Psoas muscle (tissue), 8 donors: ENCODE measurements around the gene RPS6KB1. TPM values are rescaled to one million over a fixed set of nuclear protein-coding genes. Genes with fewer than 3 reads are reported as not detected.
"Not testable (repeated sequence)": the region's sequence is repeated elsewhere in the genome, so short reads cannot be mapped to it uniquely, and the experiment has no call there.

Experiments used
- ATAC-seq, 4 donors: fragments of 200-7000 bp; cut with Tn5 transposase; one replicate each; pipeline ENCODE4 v1.9.1; 2020; ENCODE audit warnings: moderate library complexity in 3 of 4, mild to moderate bottlenecking in 2 of 4
- DNase-seq, 2 donors: peaks; one replicate each; pipeline ENCODE4 v3.0.0-alpha.2; 2020
- H3K27ac ChIP-seq: fragments of 200-600 bp; one replicate; pipeline ENCODE4 v1.8.0; 2022
- H3K27me3 ChIP-seq, 3 donors: fragments of 200-600 bp in 1 of 3; one replicate each; pipeline versions ENCODE4 v1.6.1 to v1.8.0; 2013 to 2022; ENCODE audit warnings: low read length in 2 of 3, mild to moderate bottlenecking in 2 of 3, moderate library complexity in 1 of 3; ENCODE audit not compliant: insufficient read depth in 3 of 3
- H3K36me3 ChIP-seq, 2 donors: fragments of 200-600 bp in 1 of 2; one replicate each; pipeline versions ENCODE4 v1.6.1 to v1.8.0; 2013 to 2022; ENCODE audit warnings: low read depth in 1 of 2, mild to moderate bottlenecking in 1 of 2, moderate library complexity in 1 of 2; ENCODE audit not compliant: insufficient read depth in 1 of 2
- H3K4me1 ChIP-seq: fragments of 200-600 bp; one replicate; pipeline ENCODE4 v1.8.0; 2022
- H3K4me3 ChIP-seq: fragments of 200-600 bp; one replicate; pipeline ENCODE4 v1.8.0; 2022; ENCODE audit warnings: mild to moderate bottlenecking
- H3K9me3 ChIP-seq: fragments of 200-600 bp; one replicate; pipeline ENCODE4 v1.8.0; 2022
- WGBS, 3 donors: extraction: QIAGEN DNeasy Blood & Tissue Kit; methylation state at CpG; one replicate each; pipeline versions ENCODE4 v1.1.6 to v1.1.7; 2013; 5-methylcytosine and 5-hydroxymethylcytosine counted together
- intact Hi-C, 2 donors: fragments of 100-400 bp; cut with DNase I; formaldehyde crosslinking; loops; one replicate each; pipeline versions ENCODE4 v1.11.0 to v1.14.2; 2022
- polyA plus RNA-seq, 3 donors: library from polyadenylated mRNA; stranded (reverse); fragments of 200-250 nt; gene quantifications; one replicate each; pipeline ENCODE4 v1.2.3, GENCODE V29; 2013
- total RNA-seq, 4 donors: library from RNA; stranded (reverse); fragmentation: NEBNext Ultra II Directional in 2 of 4; extraction: Animal tissue kit (Norgen Biotek cat#: 25700) in 2 of 4; gene quantifications; one replicate each; pipeline versions ENCODE4 v1.2.1 to v1.2.4, GENCODE V29; 2021 to 2023
- donor health status: healthy with polysubstance abuse.
- donor health status: DM: no; HTN: no; CAD: no; lungs with moderate emphysema.
- donor health status: Bipolar disorder and iron deficiency.
- donor health status: healthy.
- donor health status: DM: yes; HTN: yes; CAD: no.
- donor health status: DM: no; HTN: no; CAD: no.
- donor health status: DM: no; HTN: no; CAD: no.
- donor health status: DM: yes; HTN: yes; CAD: no.

The RPS6KB1 gene
- total and polyA plus RNA-seq, 7 donors = 10.6 to 56.0 (median 35.8) TPM

DNA sequence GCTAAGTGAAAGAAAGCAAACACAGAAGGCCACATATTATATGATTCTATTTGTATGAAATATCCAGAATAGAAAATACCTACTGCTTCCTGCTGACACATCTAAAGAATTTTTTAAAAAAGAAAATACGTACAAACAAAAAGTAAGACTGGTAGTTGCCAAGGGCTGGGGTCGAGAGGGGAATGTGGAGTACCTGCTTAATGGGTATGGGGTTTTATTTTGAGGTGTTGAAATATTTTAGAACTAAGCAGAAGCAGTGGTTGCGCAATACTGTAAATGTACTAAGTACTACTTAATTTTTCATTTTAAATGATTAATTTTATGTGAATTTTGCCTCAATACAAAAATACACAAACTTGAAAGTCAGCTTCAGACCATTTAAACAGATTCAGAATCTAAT is 103.7 kb downstream of the RPS6KB1 start:
- H3K4me1 ChIP-seq, ATAC-seq, H3K27me3 ChIP-seq, intact Hi-C loops, H3K4me3 ChIP-seq, H3K9me3 ChIP-seq, H3K36me3 ChIP-seq, H3K27ac ChIP-seq, DNase-seq: not testable (repeated sequence)
- WGBS, 3 donors = 50 to 75% (median 73%) methylated on average over 2 of the region's 3 CpGs

Other genes starting within 250 kb of the RPS6KB1 start
- 10 to 100 TPM; 11.4 to 28.8 (median 16.1) TPM for gene PTRH2, start 185.7 kb upstream of the RPS6KB1 start, total RNA-seq
- gene PTRH2, start 185.7 kb upstream of the RPS6KB1 start, polyA plus RNA-seq = 10 to 100 TPM; 31.2 to 43.1 (median 34.7) TPM
- 10 to 100 TPM; 37.9 to 66.5 (median 54.1) TPM for gene VMP1, start 185.5 kb upstream of the RPS6KB1 start, total RNA-seq
- gene VMP1, start 185.5 kb upstream of the RPS6KB1 start, polyA plus RNA-seq = 100 to 1,000 TPM in 1 of 3 donors, 10 to 100 TPM in 2; 31.3 to 115 (median 70.5) TPM
- 1 to 10 TPM; 4.9 to 8.8 (median 6.9) TPM for gene TUBD1, start 178 bp upstream of the RPS6KB1 start, total RNA-seq
- 1 to 10 TPM; 4.7 to 8.0 (median 5.1) TPM for gene TUBD1, start 178 bp upstream of the RPS6KB1 start, polyA plus RNA-seq
- gene RNFT1, start 71.6 kb downstream of the RPS6KB1 start, total RNA-seq = 10 to 100 TPM; 10.4 to 17.1 (median 12.6) TPM
- 10 to 100 TPM in 2 of 3 donors, 1 to 10 TPM in 1; 10.0 to 21.7 (median 11.8) TPM for gene RNFT1, start 71.6 kb downstream of the RPS6KB1 start, polyA plus RNA-seq
- gene HEATR6, start 185.8 kb downstream of the RPS6KB1 start, total RNA-seq = 10 to 100 TPM in 2 of 4 donors, 1 to 10 TPM in 2; 6.9 to 11.9 (median 10.0) TPM
- 1 to 10 TPM; 3.3 to 7.6 (median 6.7) TPM for gene HEATR6, start 185.8 kb downstream of the RPS6KB1 start, polyA plus RNA-seq